Activated naive CD4-positive, alpha-beta T cell treated with anti-CD3 and anti-CD28 coated beads, Interleukin-2, amount 10 ng/mL, durations not matched to agents 7 days and 5 days (primary cell): ENCODE data around the gene SPON1.
"Not testable (repeated sequence)": the region's sequence is repeated elsewhere in the genome, so short reads cannot be mapped to it uniquely, and the experiment has no call there.

Experiments used
- CTCF ChIA-PET: fragments of 350-600 bp; sonication (Branson Sonifier 250); formaldehyde crosslinking; loops from one replicate; lab custom pipeline; 2021; ENCODE audit warnings: antibody characterized with exemption; lab: Charles Lee
- DNase-seq: peaks from one replicate; pipeline ENCODE4 v3.0.0-alpha.2; 2020
- H3K27ac Mint-ChIP-seq: one replicate; pipeline ENCODE4 v1.8.0; 2021; ENCODE audit warnings: mild to moderate bottlenecking, moderate library complexity, mixed read lengths
- H3K27me3 Mint-ChIP-seq: one replicate; pipeline ENCODE4 v1.8.0; 2021; ENCODE audit warnings: mild to moderate bottlenecking, mixed read lengths
- H3K36me3 Mint-ChIP-seq: one replicate; pipeline ENCODE4 v1.8.0; 2021; ENCODE audit warnings: mixed read lengths
- H3K4me1 Mint-ChIP-seq: one replicate; pipeline ENCODE4 v1.8.0; 2021; ENCODE audit warnings: mixed read lengths
- H3K4me3 Mint-ChIP-seq: one replicate; pipeline ENCODE4 v1.8.0; 2021; ENCODE audit warnings: mild to moderate bottlenecking, moderate library complexity, mixed read lengths
- H3K9me3 Mint-ChIP-seq: one replicate; pipeline ENCODE4 v1.8.0; 2021; ENCODE audit warnings: mixed read lengths

Gene SPON1

DNA sequence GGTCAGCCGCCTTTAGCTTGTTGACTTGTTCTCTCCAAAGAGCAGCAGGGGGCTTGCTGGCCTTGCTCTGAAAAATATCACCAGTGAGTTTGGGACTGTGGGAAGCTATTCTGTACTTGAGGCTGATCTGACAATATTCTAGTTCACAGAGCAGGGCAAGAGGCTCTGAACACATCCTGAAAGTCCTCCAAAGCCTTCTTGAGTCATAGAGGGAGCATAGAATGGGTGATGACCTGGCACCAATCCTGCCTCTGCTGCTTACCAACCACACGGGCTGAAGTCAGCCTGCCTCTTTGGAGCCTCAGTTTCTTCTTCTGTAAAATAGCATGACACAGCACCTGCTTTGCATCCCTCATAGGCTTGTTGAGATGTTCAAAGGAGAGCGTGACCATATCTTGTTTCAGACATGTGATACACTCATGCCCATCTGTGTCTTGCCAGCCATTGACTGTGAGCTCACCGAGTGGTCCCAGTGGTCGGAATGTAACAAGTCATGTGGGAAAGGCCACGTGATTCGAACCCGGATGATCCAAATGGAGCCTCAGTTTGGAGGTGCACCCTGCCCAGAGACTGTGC, 299.8 kb downstream of the SPON1 start:
- no peak for DNase-seq
- Mint-ChIP-seq H3K4me1 (no peaks in the 10 kb centered on the region), H3K4me3 (no peak overlapping the region), H3K27me3 (no peaks in the 10 kb centered on the region), H3K9me3 (no peaks in the 10 kb centered on the region), H3K27ac (no peak overlapping the region), H3K36me3 (peaks cover 33% of the 10 kb centered on the region)
- CTCF ChIA-PET, result interaction anchor here (1.3 kb wide), 1 partner anchor 13 kb away, joined by 4 read pairs; no protein-coding TSS in a partner anchor

DNA sequence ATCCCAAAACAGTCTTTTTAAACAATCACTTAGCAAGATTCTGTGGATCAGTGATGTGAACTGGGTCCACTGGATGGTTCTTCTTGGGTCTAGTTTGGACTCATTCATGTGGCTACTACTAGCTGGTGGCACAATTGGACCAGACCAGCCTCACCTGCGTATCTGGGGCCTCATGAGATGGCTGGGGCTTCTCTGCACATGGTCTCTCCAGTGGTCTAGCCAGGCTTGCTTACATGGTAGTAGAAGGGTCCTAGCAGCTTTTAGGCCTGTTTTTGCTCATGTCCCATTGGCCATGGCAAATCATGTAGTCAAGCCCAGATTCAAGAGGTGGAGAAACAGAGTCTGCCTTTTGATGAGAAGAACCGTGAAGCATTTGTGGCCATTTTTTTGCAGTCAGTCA, 302.4 kb downstream of the SPON1 start:
- Mint-ChIP-seq H3K36me3 (peaks cover 43% of the 10 kb centered on the region), H3K27me3 (no peaks in the 10 kb centered on the region), H3K9me3 (no peaks in the 10 kb centered on the region), H3K27ac (no peak overlapping the region), H3K4me1 (peaks cover 5% of the 10 kb centered on the region), H3K4me3 (no peak overlapping the region)
- CTCF ChIA-PET, result no interaction called here
- no peak for DNase-seq

DNA sequence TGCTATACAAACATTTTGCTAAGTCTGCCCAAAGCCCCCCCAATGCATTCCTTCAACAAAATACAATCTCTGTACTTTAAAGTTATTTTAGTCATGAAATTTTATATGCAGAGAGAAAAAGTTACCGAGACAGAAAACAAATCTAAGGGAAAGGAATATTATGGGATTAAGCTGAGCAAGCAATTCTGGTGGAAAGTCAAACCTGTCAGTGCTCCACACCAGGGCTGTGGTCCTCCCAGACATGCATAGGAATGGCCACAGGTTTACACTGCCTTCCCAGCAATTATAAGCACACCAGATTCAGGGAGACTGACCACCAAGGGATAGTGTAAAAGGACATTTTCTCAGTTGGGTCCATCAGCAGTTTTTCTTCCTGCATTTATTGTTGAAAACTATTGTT, 304.1 kb downstream of the SPON1 start:
- Mint-ChIP-seq H3K27ac (no peak overlapping the region), H3K36me3 (peaks cover 42% of the 10 kb centered on the region), H3K9me3 (no peaks in the 10 kb centered on the region), H3K4me3 (no peak overlapping the region), H3K4me1 (peaks cover 21% of the 10 kb centered on the region), H3K27me3 (no peaks in the 10 kb centered on the region)
- no peak for DNase-seq
- CTCF ChIA-PET, result interaction anchor here (0.8 to 1.2 kb wide), 2 partner anchors 33 to 641 kb away, joined by 3 read pairs; no protein-coding TSS in a partner anchor

DNA sequence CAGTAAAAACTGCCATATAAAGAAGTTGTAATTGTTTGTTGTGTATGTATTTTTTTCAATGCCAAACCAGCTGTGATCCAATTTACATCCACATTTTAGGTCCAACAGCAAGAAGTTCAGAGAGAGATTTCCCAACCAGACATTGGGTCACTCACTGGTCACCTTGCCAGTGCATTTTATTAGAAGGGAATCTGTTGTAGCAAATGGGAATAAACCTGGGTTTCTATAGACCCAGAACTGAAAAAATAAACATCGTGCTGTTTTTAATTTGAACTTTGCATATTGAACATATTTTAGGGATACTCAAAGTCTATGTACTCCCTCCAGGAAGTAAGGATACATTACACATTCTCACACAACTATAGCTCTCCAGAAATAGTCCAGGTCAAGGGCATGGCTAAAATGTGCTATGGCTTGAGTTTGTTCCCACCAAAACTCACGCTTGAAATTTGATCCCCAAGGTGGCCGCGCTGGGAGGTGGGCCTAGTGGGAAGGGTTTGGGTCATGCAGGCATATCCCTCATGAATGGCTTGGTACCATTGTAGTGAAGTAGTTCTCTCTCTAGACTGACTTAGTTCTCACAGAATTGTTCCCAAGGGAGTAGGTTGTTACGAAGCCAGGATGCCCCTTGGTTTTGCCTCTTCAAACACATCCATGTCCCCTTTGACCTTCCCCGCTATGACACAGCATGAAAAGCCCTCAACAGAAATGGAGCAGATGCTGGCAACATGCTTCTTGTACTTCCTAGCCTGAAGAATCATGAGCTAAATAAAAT, 305.5 kb downstream of the SPON1 start:
- H3K9me3 Mint-ChIP-seq, result no peaks in the 10 kb centered on the region
- H3K36me3 Mint-ChIP-seq, result peaks cover 50% of the 10 kb centered on the region
- no peak for DNase-seq
- H3K27me3 Mint-ChIP-seq, result no peaks in the 10 kb centered on the region
- H3K4me1 Mint-ChIP-seq, result peaks cover 30% of the 10 kb centered on the region
- H3K27ac Mint-ChIP-seq, result peak overlapping the region; percentile 46
- no peak overlapping the region for H3K4me3 Mint-ChIP-seq
- CTCF ChIA-PET, result no interaction called here

DNA sequence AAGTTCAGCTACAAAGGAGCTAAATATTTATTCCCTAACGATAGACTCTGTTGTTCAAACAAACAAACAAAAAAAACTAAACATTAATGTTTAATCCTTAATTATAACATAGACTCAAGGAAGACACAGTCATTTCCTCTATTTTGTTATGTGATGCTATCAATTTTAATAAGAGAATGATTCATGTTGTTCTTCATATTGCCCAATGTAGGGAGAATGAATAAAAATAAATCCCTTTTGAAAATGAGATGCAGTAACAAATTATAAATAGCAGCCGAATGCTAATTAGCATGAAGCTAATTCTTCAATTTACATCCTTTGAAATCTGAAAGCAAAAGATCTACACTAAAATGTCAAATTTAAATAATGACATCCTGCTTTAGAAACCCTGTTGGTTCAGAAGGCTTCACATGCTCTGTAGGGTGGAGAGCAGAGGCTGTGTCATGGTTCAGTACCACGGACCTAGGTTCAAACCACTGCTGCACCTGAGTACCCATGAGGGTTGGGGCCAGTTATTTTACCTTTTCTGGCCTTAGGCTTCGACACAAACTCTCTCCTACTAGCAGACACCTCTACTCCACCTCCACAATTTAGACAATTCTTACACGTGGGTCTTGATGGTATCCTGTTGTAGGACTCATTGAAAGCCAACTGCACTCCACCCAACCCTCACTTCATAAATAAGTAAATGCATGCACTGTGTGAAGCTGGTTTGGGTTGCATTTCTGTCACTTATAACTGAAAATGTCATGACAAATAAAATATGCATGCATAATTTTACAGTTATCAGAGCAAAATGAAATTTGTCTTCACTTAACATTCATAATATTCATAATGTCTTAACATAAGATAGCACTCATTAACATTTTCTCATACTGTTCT, 307.4 kb downstream of the SPON1 start:
- Mint-ChIP-seq H3K36me3 (peaks cover 48% of the 10 kb centered on the region), H3K27ac (peak overlapping the region; percentile 88), H3K27me3 (no peaks in the 10 kb centered on the region), H3K4me3 (no peak overlapping the region), H3K9me3 (no peaks in the 10 kb centered on the region), H3K4me1 (peaks cover 33% of the 10 kb centered on the region)
- no peak for DNase-seq
- CTCF ChIA-PET, result interaction anchor here (0.6 kb wide), 1 partner anchor 314 kb away, joined by 3 read pairs; no protein-coding TSS in a partner anchor

DNA sequence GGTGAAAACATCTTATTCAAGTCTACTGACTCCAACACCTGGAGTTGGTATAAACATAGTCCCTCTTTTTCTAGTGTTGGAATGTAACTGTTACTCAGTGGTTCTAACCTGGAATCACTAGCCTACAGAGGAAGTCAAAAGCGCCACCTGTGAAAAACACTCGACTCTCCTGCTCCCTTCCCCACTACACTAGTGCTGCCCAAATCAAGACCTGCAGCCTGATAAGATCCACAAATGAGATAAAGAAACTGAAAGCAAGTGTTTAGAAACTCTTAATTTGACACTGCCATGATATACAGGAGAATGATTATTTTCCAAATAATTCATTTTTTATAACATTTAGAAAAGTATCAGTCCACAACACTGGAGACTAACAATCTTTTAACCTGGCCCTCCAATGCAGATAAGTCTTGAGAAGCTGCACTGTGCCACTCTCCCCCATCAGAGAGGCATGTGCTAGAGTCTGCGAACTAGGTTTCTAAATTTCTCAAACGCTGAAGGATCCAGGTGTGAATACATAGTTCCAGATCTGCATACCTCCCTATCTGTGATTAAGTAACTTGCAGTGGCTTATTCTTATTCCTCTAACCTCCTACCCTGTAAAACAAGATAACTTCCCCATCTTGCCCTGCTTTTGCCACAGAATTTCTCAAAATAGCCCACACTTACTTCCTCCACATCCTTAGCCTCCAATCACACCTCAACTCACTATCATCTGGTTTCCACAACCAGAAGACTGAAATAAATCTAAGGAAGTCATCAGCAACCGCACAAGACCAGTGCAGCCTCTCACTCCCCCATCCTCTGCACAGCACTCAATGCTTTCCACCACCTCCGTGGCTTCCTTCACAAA, 308.4 kb downstream of the SPON1 start:
- CTCF ChIA-PET, result no interaction called here

DNA sequence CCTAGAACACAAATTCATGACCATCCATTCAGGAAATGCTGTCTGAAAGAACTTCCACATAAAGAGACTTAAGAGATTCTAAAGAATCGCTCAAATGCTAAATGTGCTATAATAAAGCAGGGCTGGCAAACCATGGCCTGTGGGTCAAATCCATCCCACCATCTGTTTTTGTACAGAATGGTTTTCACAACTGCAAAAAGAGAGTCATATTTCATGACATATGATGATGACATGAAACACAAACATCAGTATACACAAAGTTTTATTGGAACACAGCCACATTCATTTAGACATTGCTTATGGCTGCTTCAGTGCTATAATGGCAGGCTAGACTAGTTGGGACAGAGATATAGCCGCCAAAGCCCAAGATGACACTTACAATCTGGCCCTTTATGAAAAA, 311.4 kb downstream of the SPON1 start:
- DNase-seq, result no peak
- Mint-ChIP-seq H3K4me3 (no peak overlapping the region), H3K36me3 (peaks cover 38% of the 10 kb centered on the region), H3K27ac (no peak overlapping the region), H3K4me1 (peaks cover 37% of the 10 kb centered on the region), H3K9me3 (peaks cover 5% of the 10 kb centered on the region), H3K27me3 (no peaks in the 10 kb centered on the region)
- CTCF ChIA-PET, result interaction anchor here (1.2 kb wide), 1 partner anchor 634 kb away, joined by 3 read pairs; no protein-coding TSS in a partner anchor

More for the DNA sequence above, 308.4 kb downstream of the SPON1 start:
- Mint-ChIP-seq H3K27ac (peak overlapping the region; percentile 88), H3K9me3 (peaks cover under 1% of the 10 kb centered on the region), H3K4me3 (peak overlapping the region; percentile 53), H3K4me1 (peaks cover 33% of the 10 kb centered on the region), H3K36me3 (peaks cover 47% of the 10 kb centered on the region), H3K27me3 (no peaks in the 10 kb centered on the region)
- DNase-seq, result peak; percentile 62

DNA sequence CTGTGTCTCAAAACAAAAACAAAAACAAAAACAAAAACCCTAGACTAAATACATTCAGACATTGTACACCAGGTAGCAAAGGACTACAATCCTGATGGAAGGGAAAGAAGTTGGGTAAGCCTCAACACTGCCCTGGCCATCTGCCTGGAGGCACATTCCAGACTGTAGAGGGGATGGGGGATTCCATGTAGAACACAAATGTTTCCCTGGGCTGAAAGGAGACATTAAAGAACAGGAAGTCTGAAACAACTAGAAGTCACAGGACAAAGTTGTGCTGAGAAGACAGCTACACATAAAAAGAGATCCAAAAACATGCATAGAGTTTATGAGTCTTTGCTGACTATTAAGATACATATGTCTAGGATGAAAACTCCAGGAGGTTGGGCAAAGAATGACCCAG, 312.6 kb downstream of the SPON1 start:
- H3K27ac Mint-ChIP-seq, result no peak overlapping the region
- H3K4me1 Mint-ChIP-seq, result peaks cover 31% of the 10 kb centered on the region
- H3K36me3 Mint-ChIP-seq, result peaks cover 41% of the 10 kb centered on the region
- peaks cover 5% of the 10 kb centered on the region for H3K9me3 Mint-ChIP-seq
- DNase-seq, result no peak
- no peak overlapping the region for H3K4me3 Mint-ChIP-seq
- CTCF ChIA-PET, result no interaction called here
- H3K27me3 Mint-ChIP-seq, result no peaks in the 10 kb centered on the region

DNA sequence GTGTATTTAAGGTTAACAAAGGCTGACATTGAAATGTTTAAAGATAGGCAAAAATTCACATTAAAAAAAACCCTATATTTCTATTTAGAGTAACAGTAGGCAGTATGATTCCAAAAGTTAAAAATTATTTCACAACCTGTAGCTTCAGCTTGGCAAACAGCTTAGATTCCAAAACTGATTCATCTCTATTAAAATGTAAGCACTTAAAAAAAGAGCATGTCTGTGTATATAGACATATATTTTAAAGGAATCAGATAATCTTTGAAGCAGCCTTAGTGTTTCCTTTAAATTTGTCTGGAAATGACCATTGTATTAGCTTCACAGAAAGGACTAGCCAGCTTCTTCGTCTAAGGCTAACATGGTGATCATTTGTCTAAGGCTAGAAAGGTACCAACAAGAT, 316.3 kb downstream of the SPON1 start:
- DNase-seq, H3K4me3 Mint-ChIP-seq, H3K27me3 Mint-ChIP-seq, H3K27ac Mint-ChIP-seq, H3K4me1 Mint-ChIP-seq, CTCF ChIA-PET, H3K9me3 Mint-ChIP-seq: not testable (repeated sequence)
- H3K36me3 Mint-ChIP-seq, result peaks cover 40% of the 10 kb centered on the region

DNA sequence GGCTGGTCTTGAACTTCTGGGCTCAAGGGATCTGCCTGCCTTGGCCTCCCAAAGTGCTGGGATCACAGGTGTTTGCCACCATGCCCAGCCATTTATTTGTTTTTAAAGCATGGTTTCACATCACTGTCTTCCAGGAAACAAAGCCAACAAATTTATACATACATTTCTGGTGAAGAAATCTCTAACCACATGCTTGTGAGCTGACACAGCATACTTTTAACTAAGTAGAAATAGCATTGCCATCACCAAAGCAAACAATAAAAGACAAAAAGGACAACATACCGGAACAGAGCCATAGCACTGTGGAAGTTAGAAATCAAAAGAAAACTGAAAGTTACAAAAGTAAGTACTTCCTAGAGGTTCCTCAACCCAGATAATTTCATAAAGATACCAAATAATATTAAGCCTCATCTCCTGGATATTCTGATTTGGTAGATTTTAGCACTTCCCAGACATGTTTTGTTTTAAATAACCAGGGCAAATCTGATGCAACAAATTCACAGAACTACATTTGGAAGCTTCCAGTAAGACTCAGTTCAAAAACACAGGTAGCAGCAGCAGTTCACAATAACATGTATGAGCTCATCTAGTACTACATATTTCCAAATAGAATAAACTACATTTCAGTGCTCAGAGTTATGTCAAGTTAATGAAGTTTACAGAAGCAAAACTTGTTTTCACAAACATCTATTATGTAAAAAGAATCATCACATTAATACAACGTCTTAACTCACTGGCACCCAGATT, 325.8 kb downstream of the SPON1 start:
- no peak for DNase-seq
- Mint-ChIP-seq H3K27ac (peak overlapping the region; percentile 88), H3K9me3 (no peaks in the 10 kb centered on the region), H3K36me3 (peaks cover 57% of the 10 kb centered on the region), H3K27me3 (no peaks in the 10 kb centered on the region), H3K4me1 (peaks cover 28% of the 10 kb centered on the region), H3K4me3 (no peak overlapping the region)
- CTCF ChIA-PET, result interaction anchor here (1.1 to 1.7 kb wide), 3 partner anchors 8 to 20 kb away, joined by 3 to 8 read pairs (median 3); no protein-coding TSS in a partner anchor

DNA sequence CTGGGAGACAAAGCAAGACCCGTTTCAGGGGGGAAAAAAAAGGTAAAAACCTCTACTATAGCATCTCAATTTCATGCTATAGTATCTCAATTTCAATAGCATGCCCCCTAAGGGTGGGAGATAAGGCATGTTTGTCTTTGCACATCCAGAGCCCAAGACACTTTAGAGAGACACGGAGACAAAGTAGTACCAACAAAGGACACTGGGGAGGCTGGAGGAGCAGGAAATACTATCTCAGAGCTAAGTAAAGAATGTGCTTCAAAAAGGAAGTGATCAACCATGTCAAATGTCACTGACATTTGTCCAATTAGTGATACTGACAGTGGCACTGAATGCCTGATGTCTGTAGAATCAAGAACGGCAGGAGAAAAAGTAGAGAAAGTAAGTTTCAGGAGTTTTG, 327.9 kb downstream of the SPON1 start:
- no peak for DNase-seq
- Mint-ChIP-seq H3K4me1 (peaks cover 28% of the 10 kb centered on the region), H3K27ac (peak overlapping the region; percentile 61), H3K36me3 (peaks cover 59% of the 10 kb centered on the region), H3K9me3 (no peaks in the 10 kb centered on the region), H3K27me3 (no peaks in the 10 kb centered on the region), H3K4me3 (no peak overlapping the region)
- CTCF ChIA-PET, result interaction anchor here (1.3 kb wide), 1 partner anchor 127 kb away, joined by 4 read pairs; no protein-coding TSS in a partner anchor

DNA sequence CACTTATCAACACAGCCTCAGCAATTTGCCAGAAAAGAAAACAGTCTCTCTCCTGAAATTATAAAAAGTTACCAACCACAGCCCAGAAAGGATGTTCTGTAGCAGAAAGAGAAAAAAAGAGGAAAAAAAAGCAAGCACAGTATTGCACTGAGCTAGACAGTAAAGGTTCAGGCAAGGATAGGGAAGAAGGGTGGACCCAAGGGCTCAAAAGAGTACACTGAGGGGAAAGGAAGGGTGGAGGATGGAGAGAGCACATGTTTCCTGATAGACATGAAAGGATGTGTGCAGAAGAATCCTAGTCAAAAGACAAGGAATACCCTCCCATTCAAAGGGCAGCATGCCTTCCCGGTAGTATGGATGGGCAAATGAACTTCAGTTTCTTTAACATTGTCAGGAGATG, 337.4 kb downstream of the SPON1 start:
- DNase-seq, result no peak
- CTCF ChIA-PET, result interaction anchor here (0.8 to 7.1 kb wide), 12 partner anchors 8 to 607 kb away, joined by 3 to 109 read pairs (median 4); no protein-coding TSS in a partner anchor
- no peaks in the 10 kb centered on the region for H3K27me3 Mint-ChIP-seq
- H3K4me3 Mint-ChIP-seq, result no peak overlapping the region
- no peaks in the 10 kb centered on the region for H3K9me3 Mint-ChIP-seq
- peaks cover 5% of the 10 kb centered on the region for H3K36me3 Mint-ChIP-seq
- H3K27ac Mint-ChIP-seq, result no peak overlapping the region
- peaks cover 16% of the 10 kb centered on the region for H3K4me1 Mint-ChIP-seq
